NK-92 treated with Interleukin-12 subunit alpha and Interleukin-12 subunit beta, amount 100 ng/mL, for 24 hours (cell line): ENCODE measurements around the gene UBL4A.

Source experiments
- DNase-seq: peaks from one replicate; lab custom pipeline; 2025; lab: John Stamatoyannopoulos, UW

The UBL4A gene

GRCh38 chrX:154460326-154460725 lies 26.1 kb downstream of the UBL4A start:
- no peak for DNase-seq

GRCh38 chrX:154459832-154460231 lies 26.6 kb downstream of the UBL4A start:
- DNase-seq = no peak

GRCh38 chrX:154458954-154459778 lies 27.2 kb downstream of the UBL4A start:
- no peak for DNase-seq

- peak; percentile 41 for DNase-seq
Observed at GRCh38 chrX:154458116-154458953, 28.1 kb downstream of the UBL4A start, which contains the start of gene PLXNA3. Gene PLXNA3, plus strand, starts transcription at chrX:154458281. Its CDS starts 1,903 bp downstream, at chrX:154460184.

- peak; percentile 41 for DNase-seq
Observed at GRCh38 chrX:154457491-154458115, 28.8 kb downstream of the UBL4A start.

- no peak for DNase-seq
Observed at GRCh38 chrX:154452823-154453222, 33.6 kb downstream of the UBL4A start.

- DNase-seq = no peak
Observed at GRCh38 chrX:154450312-154450711, 36.1 kb downstream of the UBL4A start.

GRCh38 chrX:154449618-154450017 lies 36.8 kb downstream of the UBL4A start:
- no peak for DNase-seq

- no peak for DNase-seq
Observed at GRCh38 chrX:154448484-154448883, 37.9 kb downstream of the UBL4A start.

GRCh38 chrX:154446430-154446829 lies 40.0 kb downstream of the UBL4A start:
- DNase-seq = no peak

- DNase-seq = no peak
Observed at GRCh38 chrX:154445776-154446175, 40.6 kb downstream of the UBL4A start.

- DNase-seq = no peak
Observed at GRCh38 chrX:154444755-154445246, 41.6 kb downstream of the UBL4A start.

- DNase-seq = peak; percentile 53
Observed at GRCh38 chrX:154443992-154444754, 42.2 kb downstream of the UBL4A start, which contains the start of gene FAM50A. Gene FAM50A, plus strand, starts transcription at chrX:154444141. Its CDS starts 95 bp downstream, at chrX:154444236.

GRCh38 chrX:154443479-154443910 lies 42.9 kb downstream of the UBL4A start:
- DNase-seq = no peak

GRCh38 chrX:154441984-154442707 lies 44.3 kb downstream of the UBL4A start:
- DNase-seq = no peak

- no peak for DNase-seq
Observed at GRCh38 chrX:154441564-154441963, 44.9 kb downstream of the UBL4A start.

GRCh38 chrX:154440623-154441357 lies 45.6 kb downstream of the UBL4A start:
- no peak for DNase-seq

GRCh38 chrX:154439841-154440240 lies 46.6 kb downstream of the UBL4A start:
- DNase-seq = no peak

GRCh38 chrX:154437971-154438893 lies 48.2 kb downstream of the UBL4A start:
- DNase-seq = no peak
